Fibroblast of lung (primary cell): Measurements from ENCODE around the gene ADRA1B. TPM values are rescaled to one million over a fixed set of nuclear protein-coding genes. Genes with fewer than 3 reads are reported as not detected.

Source experiments
- DNase-seq, 2 donors: peaks; one replicate each; pipeline versions ENCODE4 v3.0.0 to v3.0.0-alpha.2; 2010; ENCODE audit warnings: low read depth in 2 of 2
- H2AFZ ChIP-seq: 2 replicates; pipeline ENCODE4 v1.5.1; 2012; ENCODE audit warnings: low read length, control low read depth, inconsistent platforms
- H3K27ac ChIP-seq: 2 replicates; pipeline ENCODE4 v1.5.1; 2011; ENCODE audit warnings: low read length, control low read depth; ENCODE audit not compliant: insufficient read depth
- H3K27me3 ChIP-seq: 2 replicates; pipeline ENCODE4 v1.5.1; 2011; ENCODE audit warnings: mild to moderate bottlenecking, low read length; ENCODE audit not compliant: control insufficient read depth, insufficient read depth
- H3K36me3 ChIP-seq: 2 replicates; pipeline ENCODE4 v1.5.1; 2011; ENCODE audit warnings: low read length; ENCODE audit not compliant: control insufficient read depth, insufficient read depth
- H3K4me1 ChIP-seq: 2 replicates; pipeline ENCODE4 v1.5.1; 2011; ENCODE audit warnings: low read length; ENCODE audit not compliant: control insufficient read depth, insufficient read depth; ENCODE audit errors: extremely low read depth
- H3K4me2 ChIP-seq: 2 replicates; pipeline ENCODE4 v1.5.1; 2011; ENCODE audit warnings: low read length, control low read depth; ENCODE audit not compliant: insufficient read depth; ENCODE audit errors: extremely low read depth
- H3K4me3 ChIP-seq, 4 experiments: fragments of 200-600 bp in 1 of 4; sonication (generic) in 1 of 4; replicated peaks in 1 of 4; 2 replicates each; pipeline ENCODE4 v1.5.1; 2011 to 2016; ENCODE audit warnings: low read length in 4 of 4, low read depth in 3 of 4, mild to moderate bottlenecking in 3 of 4, control low read depth in 2 of 4, inconsistent platforms in 1 of 4, mixed read lengths in 1 of 4; ENCODE audit not compliant: insufficient read depth in 1 of 4; ENCODE audit errors: control extremely low read depth in 1 of 4
- H3K79me2 ChIP-seq: 2 replicates; pipeline ENCODE4 v1.5.1; 2012; ENCODE audit warnings: mild to moderate bottlenecking, low read length, inconsistent platforms; ENCODE audit not compliant: control insufficient read depth, insufficient read depth
- H3K9ac ChIP-seq: 2 replicates; pipeline ENCODE4 v1.5.1; 2011; ENCODE audit warnings: mild to moderate bottlenecking, low read length, control low read depth; ENCODE audit not compliant: insufficient read depth
- H3K9me3 ChIP-seq: 2 replicates; pipeline ENCODE4 v1.5.1; 2012; ENCODE audit warnings: low read depth, low read length; ENCODE audit not compliant: control insufficient read depth, insufficient read depth
- H4K20me1 ChIP-seq: 2 replicates; pipeline ENCODE4 v1.5.1; 2011; ENCODE audit warnings: low read length; ENCODE audit not compliant: control insufficient read depth, insufficient read depth; ENCODE audit errors: extremely low read depth
- EZH2 ChIP-seq: IDR thresholded peaks from 2 replicates; pipeline ENCODE4 v1.5.1; 2012; ENCODE audit warnings: low read length, control low read depth, mild to moderate bottlenecking; ENCODE audit errors: missing control alignments
- polyA plus RNA-seq, 2 donors: library from polyadenylated mRNA; depleted of rRNA in 1 of 2; stranded (reverse) in 1 of 2; unstranded in 1 of 2; fragments of >200 nt; gene quantifications; 2 replicates each; pipeline ENCODE4 v1.2.1, GENCODE V29; 2011 to 2012; ENCODE audit warnings: missing spikeins in 1 of 2
- total RNA-seq: library from RNA; depleted of rRNA; stranded (reverse); fragments of >200 nt; gene quantifications from 2 replicates; pipeline ENCODE4 v1.2.1, GENCODE V29; 2014
- TF ChIP-seq, protein P1 (sequence below), 2 donors: IDR thresholded peaks in 1 of 2; conservative IDR thresholded peaks in 1 of 2; 1 replicate in 1 of 2; 2 replicates in 1 of 2; pipeline ENCODE4 v1.5.1; 2011 to 2012; ENCODE audit warnings: low read length in 2 of 2, control low read depth in 1 of 2, inconsistent platforms in 1 of 2, low read depth in 1 of 2, mild to moderate bottlenecking in 1 of 2

Gene ADRA1B
- total and polyA plus RNA-seq, 2 donors (not counting 1 experiment from before 2014, with no cell fraction given) = 0.99 to 1.7 TPM

DNA sequence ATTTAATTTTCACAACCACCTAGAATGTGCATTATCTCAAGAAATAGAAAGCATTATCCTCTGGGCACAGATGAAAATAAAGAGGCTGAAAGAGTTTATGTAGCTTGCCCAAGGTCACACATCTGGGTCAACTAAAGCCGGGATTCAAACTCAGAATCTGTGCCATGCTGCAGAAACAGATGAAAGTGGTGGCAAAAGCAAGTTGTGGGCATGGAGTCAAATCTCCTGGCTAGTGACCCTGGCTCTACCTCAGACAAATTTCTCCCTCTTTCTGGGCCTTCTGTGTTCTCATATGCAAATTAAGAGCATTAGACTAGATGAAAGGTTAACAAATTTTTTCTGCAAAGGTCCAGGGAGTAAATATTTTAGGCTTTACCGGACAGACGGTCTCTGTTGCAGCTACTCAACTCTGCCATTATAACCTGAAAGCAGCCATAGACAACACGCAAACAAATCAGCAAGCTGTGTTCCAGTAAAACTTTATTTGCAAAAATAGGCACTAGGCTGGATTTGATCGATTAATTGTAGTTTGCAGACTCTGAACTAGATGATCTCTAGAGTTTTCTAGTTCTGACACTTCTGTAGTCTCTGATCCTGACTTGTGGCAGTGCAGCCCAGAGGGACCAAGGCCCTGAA lies 6.0 kb upstream of the ADRA1B start:
- Histone ChIP-seq H3K79me2 (no peaks in the 10 kb centered on the region), H3K4me2 (no peak overlapping the region), H3K27me3 (no peaks in the 10 kb centered on the region), H3K27ac (no peak overlapping the region), H3K9me3 (no peaks in the 10 kb centered on the region), H3K4me1 (peaks cover 6% of the 10 kb centered on the region), H3K9ac (no peak overlapping the region), H2AFZ (no peak overlapping the region), H3K36me3 (no peaks in the 10 kb centered on the region), H4K20me1 (no peaks in the 10 kb centered on the region), H3K4me3 (no peak overlapping the region)
- no peak for TF ChIP-seq EZH2
- TF ChIP-seq, protein P1, sequence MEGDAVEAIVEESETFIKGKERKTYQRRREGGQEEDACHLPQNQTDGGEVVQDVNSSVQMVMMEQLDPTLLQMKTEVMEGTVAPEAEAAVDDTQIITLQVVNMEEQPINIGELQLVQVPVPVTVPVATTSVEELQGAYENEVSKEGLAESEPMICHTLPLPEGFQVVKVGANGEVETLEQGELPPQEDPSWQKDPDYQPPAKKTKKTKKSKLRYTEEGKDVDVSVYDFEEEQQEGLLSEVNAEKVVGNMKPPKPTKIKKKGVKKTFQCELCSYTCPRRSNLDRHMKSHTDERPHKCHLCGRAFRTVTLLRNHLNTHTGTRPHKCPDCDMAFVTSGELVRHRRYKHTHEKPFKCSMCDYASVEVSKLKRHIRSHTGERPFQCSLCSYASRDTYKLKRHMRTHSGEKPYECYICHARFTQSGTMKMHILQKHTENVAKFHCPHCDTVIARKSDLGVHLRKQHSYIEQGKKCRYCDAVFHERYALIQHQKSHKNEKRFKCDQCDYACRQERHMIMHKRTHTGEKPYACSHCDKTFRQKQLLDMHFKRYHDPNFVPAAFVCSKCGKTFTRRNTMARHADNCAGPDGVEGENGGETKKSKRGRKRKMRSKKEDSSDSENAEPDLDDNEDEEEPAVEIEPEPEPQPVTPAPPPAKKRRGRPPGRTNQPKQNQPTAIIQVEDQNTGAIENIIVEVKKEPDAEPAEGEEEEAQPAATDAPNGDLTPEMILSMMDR (conservative IDR thresholded peaks at IDR 0.05 in 1 of 2, IDR thresholded peaks at IDR 0.05 in 1 of 2; ENCODE audit: low read depth in 1 of 2, low read length in 2 of 2) = no peak
- DNase-seq = no peak

DNA sequence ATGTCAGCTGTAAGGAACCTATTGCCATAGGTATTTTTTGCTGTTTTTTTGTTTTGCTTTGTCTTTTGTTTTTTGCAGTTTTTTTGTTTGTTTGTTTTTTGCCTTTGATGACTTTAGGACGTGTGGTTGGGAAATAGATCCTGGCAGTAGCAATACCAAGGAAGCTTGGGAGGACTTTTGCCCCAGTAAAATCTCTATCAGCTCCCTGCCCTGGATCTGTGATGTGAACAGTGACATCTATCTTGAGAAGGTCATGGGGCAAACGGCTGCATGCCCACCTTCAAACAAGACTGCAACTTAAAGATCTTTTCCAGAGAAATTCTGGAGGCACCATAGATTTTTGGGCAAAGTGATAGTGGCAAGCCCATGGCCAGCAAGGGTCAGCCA lies 5.4 kb upstream of the ADRA1B start:
- Histone ChIP-seq H3K79me2 (no peaks in the 10 kb centered on the region), H3K9me3 (no peaks in the 10 kb centered on the region), H3K36me3 (no peaks in the 10 kb centered on the region), H3K27ac (no peak overlapping the region), H3K4me3 (no peak overlapping the region), H3K27me3 (peaks cover 2% of the 10 kb centered on the region), H3K9ac (no peak overlapping the region), H3K4me2 (no peak overlapping the region), H2AFZ (no peak overlapping the region), H3K4me1 (peaks cover 9% of the 10 kb centered on the region), H4K20me1 (no peaks in the 10 kb centered on the region)
- TF ChIP-seq EZH2 = no peak
- TF ChIP-seq, protein P1 (conservative IDR thresholded peaks at IDR 0.05 in 1 of 2, IDR thresholded peaks at IDR 0.05 in 1 of 2; ENCODE audit: low read depth in 1 of 2, low read length in 2 of 2) = no peak
- no peak for DNase-seq

DNA sequence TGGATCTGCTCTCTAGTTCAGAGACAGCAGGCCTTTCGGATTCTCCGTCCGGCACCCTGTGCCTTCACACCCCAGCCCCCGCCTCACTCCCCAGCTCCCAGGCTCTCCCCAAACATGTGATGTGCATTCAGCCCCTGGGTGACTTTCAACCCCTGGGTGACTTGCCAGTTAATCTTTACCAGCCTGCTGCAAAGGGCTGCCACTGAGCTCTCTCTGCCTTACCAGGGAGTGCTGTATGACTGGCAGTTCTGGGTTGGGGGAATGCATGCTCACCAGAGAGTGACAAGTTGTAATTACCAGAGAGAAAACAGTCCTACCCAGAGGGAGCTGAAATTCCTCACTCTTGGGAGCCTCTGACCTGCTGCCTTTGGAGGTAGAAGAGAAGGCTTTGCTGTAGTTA lies 4.9 kb upstream of the ADRA1B start:
- peaks cover 2% of the 10 kb centered on the region for H3K27me3 ChIP-seq
- no peak for DNase-seq
- H3K4me2 ChIP-seq = no peak overlapping the region
- H3K27ac ChIP-seq = no peak overlapping the region
- H3K4me3 ChIP-seq = no peak overlapping the region
- H3K79me2 ChIP-seq = no peaks in the 10 kb centered on the region
- H4K20me1 ChIP-seq = no peaks in the 10 kb centered on the region
- H3K4me1 ChIP-seq = peaks cover 9% of the 10 kb centered on the region
- H3K36me3 ChIP-seq = no peaks in the 10 kb centered on the region
- no peak overlapping the region for H3K9ac ChIP-seq
- H3K9me3 ChIP-seq = no peaks in the 10 kb centered on the region
- TF ChIP-seq EZH2 = no peak
- TF ChIP-seq, protein P1 (conservative IDR thresholded peaks at IDR 0.05 in 1 of 2, IDR thresholded peaks at IDR 0.05 in 1 of 2; ENCODE audit: low read depth in 1 of 2, low read length in 2 of 2) = no peak
- no peak overlapping the region for H2AFZ ChIP-seq
